Kidney epithelial cell (primary cell): ENCODE results near the gene COPS9. TPM values are rescaled to one million over a fixed set of nuclear protein-coding genes. Genes with fewer than 3 reads are reported as not detected.

ENCODE experiments used
- DNase-seq: peaks from one replicate; pipeline ENCODE4 v3.0.0-alpha.2; 2010; ENCODE audit warnings: low read depth
- H3K27me3 ChIP-seq: 2 replicates; pipeline ENCODE4 v1.6.0; 2011; ENCODE audit warnings: low read length; ENCODE audit not compliant: control insufficient read depth, insufficient read depth
- H3K36me3 ChIP-seq: 2 replicates; pipeline ENCODE4 v1.5.1; 2011; ENCODE audit warnings: low read length; ENCODE audit not compliant: control insufficient read depth, insufficient read depth
- H3K4me3 ChIP-seq: 2 replicates; pipeline ENCODE4 v1.5.1; 2011; ENCODE audit warnings: low read depth, mild to moderate bottlenecking, control low read depth, low read length
- total RNA-seq: library from RNA; depleted of rRNA; stranded (reverse); fragments of >200 nt; gene quantifications from 2 replicates; pipeline ENCODE4 v1.2.3, GENCODE V29; 2015
- TF ChIP-seq, protein P1 (sequence below): IDR thresholded peaks from 2 replicates; pipeline ENCODE4 v1.5.1; 2011; ENCODE audit warnings: mild to moderate bottlenecking, moderate library complexity, low read length, control low read depth, inconsistent platforms; ENCODE audit not compliant: insufficient read depth, poor library complexity, severe bottlenecking

Gene COPS9
- total RNA-seq, 1 donor from 2014 or later: 186 TPM

DNA sequence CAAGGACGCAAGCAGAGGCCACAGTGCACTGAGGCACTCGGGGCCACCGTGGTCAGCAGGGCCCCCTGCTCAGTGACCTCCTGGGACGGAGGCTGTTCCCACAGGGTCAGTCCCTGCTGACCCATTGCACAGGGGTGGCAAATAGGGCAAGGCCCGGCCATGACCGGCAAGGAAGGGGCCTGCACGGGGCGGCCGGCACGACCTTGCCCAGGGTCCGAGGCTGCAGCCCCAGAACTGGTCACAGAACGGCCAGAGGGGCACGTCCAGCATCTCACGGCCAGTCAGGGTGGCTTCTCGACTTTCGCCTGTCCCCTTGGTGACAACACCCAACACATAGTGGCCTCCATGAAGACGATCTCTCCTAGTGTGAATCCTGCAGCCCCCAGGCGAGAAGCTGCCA is 31.9 kb upstream of the COPS9 start:
- H3K4me3 ChIP-seq: no peak overlapping the region
- H3K36me3 ChIP-seq: no peaks in the 10 kb centered on the region
- DNase-seq: no peak
- H3K27me3 ChIP-seq: no peaks in the 10 kb centered on the region
- TF ChIP-seq, protein P1, sequence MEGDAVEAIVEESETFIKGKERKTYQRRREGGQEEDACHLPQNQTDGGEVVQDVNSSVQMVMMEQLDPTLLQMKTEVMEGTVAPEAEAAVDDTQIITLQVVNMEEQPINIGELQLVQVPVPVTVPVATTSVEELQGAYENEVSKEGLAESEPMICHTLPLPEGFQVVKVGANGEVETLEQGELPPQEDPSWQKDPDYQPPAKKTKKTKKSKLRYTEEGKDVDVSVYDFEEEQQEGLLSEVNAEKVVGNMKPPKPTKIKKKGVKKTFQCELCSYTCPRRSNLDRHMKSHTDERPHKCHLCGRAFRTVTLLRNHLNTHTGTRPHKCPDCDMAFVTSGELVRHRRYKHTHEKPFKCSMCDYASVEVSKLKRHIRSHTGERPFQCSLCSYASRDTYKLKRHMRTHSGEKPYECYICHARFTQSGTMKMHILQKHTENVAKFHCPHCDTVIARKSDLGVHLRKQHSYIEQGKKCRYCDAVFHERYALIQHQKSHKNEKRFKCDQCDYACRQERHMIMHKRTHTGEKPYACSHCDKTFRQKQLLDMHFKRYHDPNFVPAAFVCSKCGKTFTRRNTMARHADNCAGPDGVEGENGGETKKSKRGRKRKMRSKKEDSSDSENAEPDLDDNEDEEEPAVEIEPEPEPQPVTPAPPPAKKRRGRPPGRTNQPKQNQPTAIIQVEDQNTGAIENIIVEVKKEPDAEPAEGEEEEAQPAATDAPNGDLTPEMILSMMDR: no peak

DNA sequence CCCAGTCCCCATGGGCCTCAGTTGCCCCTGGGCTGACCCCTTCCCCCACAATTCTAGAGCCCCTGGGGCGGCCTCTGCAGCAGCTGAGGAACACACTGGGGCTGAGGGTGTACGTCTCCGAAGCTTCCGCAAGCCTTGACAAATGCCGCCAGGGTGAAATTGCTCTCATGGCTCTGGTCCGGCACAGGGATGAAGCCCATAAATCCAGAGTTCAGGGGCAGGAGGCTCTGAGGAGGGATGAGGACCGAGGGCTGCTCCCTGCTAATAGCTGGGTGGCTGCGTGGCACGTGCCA is 31.4 kb upstream of the COPS9 start:
- H3K36me3 ChIP-seq: no peaks in the 10 kb centered on the region
- H3K4me3 ChIP-seq: no peak overlapping the region
- DNase-seq: no peak
- TF ChIP-seq, protein P1: no peak
- H3K27me3 ChIP-seq: no peaks in the 10 kb centered on the region

DNA sequence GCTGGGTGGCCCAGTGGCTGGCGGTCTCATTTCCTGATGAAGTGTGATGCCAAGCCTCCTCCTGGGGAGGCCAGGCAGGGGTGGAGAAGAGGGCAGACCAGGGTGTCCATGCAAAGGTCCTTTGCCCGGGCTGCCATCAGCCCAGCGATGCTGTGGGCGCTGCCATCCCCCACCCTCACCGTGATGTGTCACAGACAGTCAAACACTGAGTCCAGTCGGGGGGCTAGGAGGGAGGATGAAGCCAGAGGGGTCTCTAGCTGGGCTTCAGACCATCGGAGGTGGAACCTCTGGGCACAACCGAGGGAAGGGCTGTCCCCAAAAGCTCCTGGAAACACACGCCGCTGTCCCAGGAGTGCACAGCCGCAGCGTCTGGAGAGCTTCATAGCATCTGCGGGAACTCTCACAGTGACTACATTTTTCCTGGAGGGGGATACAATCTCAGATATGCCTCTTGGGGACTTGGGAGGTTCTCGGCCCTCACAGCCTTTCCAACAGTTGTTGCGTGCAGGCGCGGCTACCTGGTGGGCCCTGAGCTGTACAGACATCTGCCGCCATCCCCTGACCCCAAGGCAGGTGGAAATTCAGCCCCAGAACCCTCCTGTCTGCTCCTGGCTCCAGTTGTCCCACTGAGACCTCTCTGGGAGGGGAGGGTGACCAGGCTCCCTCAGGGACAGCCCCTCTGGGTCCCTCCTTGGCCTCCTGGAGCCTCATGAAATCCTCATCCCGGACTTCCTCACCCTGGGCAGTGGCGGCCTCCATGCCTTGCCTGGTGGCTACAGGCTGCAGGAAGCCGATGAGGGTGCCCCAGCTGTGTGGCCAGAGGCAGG is 30.9 kb upstream of the COPS9 start:
- H3K27me3 ChIP-seq: no peaks in the 10 kb centered on the region
- no peak for DNase-seq

DNA sequence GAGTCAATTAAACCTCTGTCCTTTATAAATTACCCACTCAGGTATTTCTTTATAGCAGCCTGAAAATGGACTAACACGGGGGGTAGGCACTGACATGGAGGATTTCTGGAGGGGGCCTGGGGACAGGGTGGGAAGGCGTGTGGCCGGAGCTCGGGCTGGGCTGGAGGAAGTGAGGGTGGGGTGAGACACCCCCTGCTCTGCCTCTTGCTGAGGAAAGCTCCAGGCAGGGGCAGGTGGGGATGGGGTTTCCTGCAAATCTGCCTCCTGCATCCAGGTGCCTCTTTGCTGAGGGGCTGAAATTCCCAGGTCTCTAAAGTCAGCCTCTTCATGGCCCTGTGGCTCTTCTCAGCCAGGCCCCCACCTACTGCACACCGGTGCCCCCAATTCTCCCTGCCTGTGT is 30.1 kb upstream of the COPS9 start:
- DNase-seq: no peak
- Histone ChIP-seq H3K27me3 (no peaks in the 10 kb centered on the region), H3K4me3 (no peak overlapping the region), H3K36me3 (no peaks in the 10 kb centered on the region)
- TF ChIP-seq, protein P1: no peak

More for the DNA sequence above, 30.9 kb upstream of the COPS9 start:
- Histone ChIP-seq H3K36me3 (no peaks in the 10 kb centered on the region), H3K4me3 (no peak overlapping the region)
- TF ChIP-seq, protein P1: no peak

DNA sequence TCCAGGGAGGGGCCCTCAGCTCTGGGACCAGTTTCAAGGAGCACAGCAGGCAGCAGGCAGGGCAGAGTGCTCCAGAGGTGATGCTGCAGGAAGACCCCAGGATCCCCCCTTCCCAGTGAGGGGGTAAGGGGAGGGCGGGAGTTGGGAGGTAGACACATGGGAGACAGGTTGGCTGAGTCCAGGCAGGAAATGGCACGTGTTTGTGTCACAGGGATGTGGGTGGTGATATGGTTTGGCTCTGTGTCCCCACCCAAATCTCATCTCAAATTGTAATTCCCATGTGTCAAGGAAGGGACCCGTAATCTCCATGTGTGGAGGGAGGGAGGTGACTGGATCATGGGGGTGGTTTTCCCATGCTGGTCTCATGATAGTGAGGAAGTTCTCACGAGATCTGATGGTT is 29.6 kb upstream of the COPS9 start:
- DNase-seq: no peak
- TF ChIP-seq, protein P1: no peak
- no peak overlapping the region for H3K4me3 ChIP-seq
- H3K27me3 ChIP-seq: no peaks in the 10 kb centered on the region
- H3K36me3 ChIP-seq: no peaks in the 10 kb centered on the region

DNA sequence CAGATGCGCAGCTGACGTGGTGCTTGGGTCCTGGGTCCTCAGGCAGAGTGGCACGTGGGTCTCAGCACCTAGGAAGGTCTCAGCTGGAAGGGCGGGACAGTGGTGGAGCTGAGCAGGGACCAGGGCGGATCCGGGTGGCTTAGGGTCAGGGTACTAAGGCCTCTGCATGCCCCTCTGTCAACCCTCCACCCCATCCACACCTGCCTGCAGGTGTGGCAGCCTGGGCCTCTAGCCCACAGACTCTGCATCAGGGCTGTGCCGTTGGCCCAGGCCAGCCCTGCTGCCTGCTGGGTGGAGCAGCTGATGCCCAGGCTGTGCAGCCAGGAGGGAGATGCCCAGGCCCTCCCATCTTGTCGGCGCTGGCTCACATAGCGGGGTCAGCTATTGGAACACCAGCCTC is 28.9 kb upstream of the COPS9 start:
- H3K4me3 ChIP-seq: no peak overlapping the region
- no peaks in the 10 kb centered on the region for H3K27me3 ChIP-seq
- TF ChIP-seq, protein P1: no peak
- H3K36me3 ChIP-seq: no peaks in the 10 kb centered on the region
- DNase-seq: no peak
